ENCODE data around the gene DUSP12. TPM values are rescaled to one million over a fixed set of nuclear protein-coding genes. Genes with fewer than 3 reads are reported as not detected.

DUSP12 gene
- total and polyA plus RNA-seq, 2 donors (not counting 1 experiment from before 2014, with no cell fraction given), result 35.6 to 35.8 TPM

GRCh38 chr1:161782886-161783285, 33.3 kb downstream of the DUSP12 start:
- no peak overlapping the region for H3K4me3 ChIP-seq (replicated peaks in 1 of 4; ENCODE audit: control extremely low read depth in 1 of 4, insufficient read depth in 1 of 4, low read depth in 3 of 4, low read length in 4 of 4)
- no peak for TF ChIP-seq EZH2 (IDR thresholded peaks at IDR 0.05; ENCODE audit: low read length, missing control alignments)
- TF ChIP-seq, protein P1, sequence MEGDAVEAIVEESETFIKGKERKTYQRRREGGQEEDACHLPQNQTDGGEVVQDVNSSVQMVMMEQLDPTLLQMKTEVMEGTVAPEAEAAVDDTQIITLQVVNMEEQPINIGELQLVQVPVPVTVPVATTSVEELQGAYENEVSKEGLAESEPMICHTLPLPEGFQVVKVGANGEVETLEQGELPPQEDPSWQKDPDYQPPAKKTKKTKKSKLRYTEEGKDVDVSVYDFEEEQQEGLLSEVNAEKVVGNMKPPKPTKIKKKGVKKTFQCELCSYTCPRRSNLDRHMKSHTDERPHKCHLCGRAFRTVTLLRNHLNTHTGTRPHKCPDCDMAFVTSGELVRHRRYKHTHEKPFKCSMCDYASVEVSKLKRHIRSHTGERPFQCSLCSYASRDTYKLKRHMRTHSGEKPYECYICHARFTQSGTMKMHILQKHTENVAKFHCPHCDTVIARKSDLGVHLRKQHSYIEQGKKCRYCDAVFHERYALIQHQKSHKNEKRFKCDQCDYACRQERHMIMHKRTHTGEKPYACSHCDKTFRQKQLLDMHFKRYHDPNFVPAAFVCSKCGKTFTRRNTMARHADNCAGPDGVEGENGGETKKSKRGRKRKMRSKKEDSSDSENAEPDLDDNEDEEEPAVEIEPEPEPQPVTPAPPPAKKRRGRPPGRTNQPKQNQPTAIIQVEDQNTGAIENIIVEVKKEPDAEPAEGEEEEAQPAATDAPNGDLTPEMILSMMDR (conservative IDR thresholded peaks at IDR 0.05 in 1 of 2, IDR thresholded peaks at IDR 0.05 in 1 of 2; ENCODE audit: low read depth in 1 of 2, low read length in 2 of 2), result no peak
- H3K9me3 ChIP-seq (ENCODE audit: control insufficient read depth, insufficient read depth, low read depth, low read length), result no peaks in the 10 kb centered on the region
- H3K4me2 ChIP-seq (ENCODE audit: extremely low read depth, insufficient read depth, low read length), result no peak overlapping the region
- no peak overlapping the region for H3K9ac ChIP-seq (ENCODE audit: insufficient read depth, low read length)
- H4K20me1 ChIP-seq (ENCODE audit: control insufficient read depth, extremely low read depth, insufficient read depth, low read length), result no peaks in the 10 kb centered on the region
- no peaks in the 10 kb centered on the region for H3K79me2 ChIP-seq (ENCODE audit: control insufficient read depth, insufficient read depth, low read length)
- H3K4me1 ChIP-seq (ENCODE audit: control insufficient read depth, extremely low read depth, insufficient read depth, low read length), result peaks cover 5% of the 10 kb centered on the region
- no peaks in the 10 kb centered on the region for H3K27me3 ChIP-seq (ENCODE audit: control insufficient read depth, insufficient read depth, low read length)
- H2AFZ ChIP-seq (ENCODE audit: low read length), result no peak overlapping the region
- no peak overlapping the region for H3K27ac ChIP-seq (ENCODE audit: insufficient read depth, low read length)
- DNase-seq (ENCODE audit: low read depth in 2 of 2), result no peak
- H3K36me3 ChIP-seq (ENCODE audit: control insufficient read depth, insufficient read depth, low read length), result no peaks in the 10 kb centered on the region

GRCh38 chr1:161784968-161785367, 35.4 kb downstream of the DUSP12 start:
- H2AFZ ChIP-seq (ENCODE audit: low read length), result no peak overlapping the region
- no peaks in the 10 kb centered on the region for H4K20me1 ChIP-seq (ENCODE audit: control insufficient read depth, extremely low read depth, insufficient read depth, low read length)
- H3K4me1 ChIP-seq (ENCODE audit: control insufficient read depth, extremely low read depth, insufficient read depth, low read length), result peaks cover 5% of the 10 kb centered on the region
- no peak for DNase-seq (ENCODE audit: low read depth in 2 of 2)
- H3K27me3 ChIP-seq (ENCODE audit: control insufficient read depth, insufficient read depth, low read length), result no peaks in the 10 kb centered on the region
- no peaks in the 10 kb centered on the region for H3K9me3 ChIP-seq (ENCODE audit: control insufficient read depth, insufficient read depth, low read depth, low read length)
- H3K9ac ChIP-seq (ENCODE audit: insufficient read depth, low read length), result no peak overlapping the region
- H3K36me3 ChIP-seq (ENCODE audit: control insufficient read depth, insufficient read depth, low read length), result no peaks in the 10 kb centered on the region
- H3K4me2 ChIP-seq (ENCODE audit: extremely low read depth, insufficient read depth, low read length), result no peak overlapping the region
- H3K79me2 ChIP-seq (ENCODE audit: control insufficient read depth, insufficient read depth, low read length), result no peaks in the 10 kb centered on the region
- no peak overlapping the region for H3K4me3 ChIP-seq (replicated peaks in 1 of 4; ENCODE audit: control extremely low read depth in 1 of 4, insufficient read depth in 1 of 4, low read depth in 3 of 4, low read length in 4 of 4)
- H3K27ac ChIP-seq (ENCODE audit: insufficient read depth, low read length), result no peak overlapping the region
- TF ChIP-seq EZH2 (IDR thresholded peaks at IDR 0.05; ENCODE audit: low read length, missing control alignments), result no peak
- TF ChIP-seq, protein P1 (conservative IDR thresholded peaks at IDR 0.05 in 1 of 2, IDR thresholded peaks at IDR 0.05 in 1 of 2; ENCODE audit: low read depth in 1 of 2, low read length in 2 of 2), result no peak

DNA sequence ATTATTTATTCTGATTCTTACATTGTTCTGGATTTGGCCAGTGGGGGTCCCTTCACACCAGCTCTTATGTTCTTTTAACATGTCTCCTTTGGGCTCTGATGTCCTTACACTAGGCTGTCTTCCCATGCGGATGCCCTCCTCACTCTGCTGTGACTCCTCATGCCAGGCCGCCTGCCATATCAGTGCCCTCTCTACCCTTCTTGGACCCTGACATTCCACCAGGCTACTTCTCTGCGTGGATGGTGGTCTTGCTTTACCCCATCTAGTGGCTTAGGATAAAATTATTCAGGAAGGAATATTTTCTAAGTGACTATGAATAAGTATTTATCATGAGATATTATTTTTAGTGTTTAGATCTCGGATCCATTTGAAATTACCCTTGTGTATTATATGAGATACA, 37.8 kb downstream of the DUSP12 start:
- Histone ChIP-seq H2AFZ (ENCODE audit: low read length) (no peak overlapping the region), H3K4me3 (replicated peaks in 1 of 4; ENCODE audit: control extremely low read depth in 1 of 4, insufficient read depth in 1 of 4, low read depth in 3 of 4, low read length in 4 of 4) (no peak overlapping the region), H3K27me3 (ENCODE audit: control insufficient read depth, insufficient read depth, low read length) (no peaks in the 10 kb centered on the region), H3K4me2 (ENCODE audit: extremely low read depth, insufficient read depth, low read length) (no peak overlapping the region), H3K36me3 (ENCODE audit: control insufficient read depth, insufficient read depth, low read length) (no peaks in the 10 kb centered on the region), H3K27ac (ENCODE audit: insufficient read depth, low read length) (no peak overlapping the region), H3K79me2 (ENCODE audit: control insufficient read depth, insufficient read depth, low read length) (no peaks in the 10 kb centered on the region), H3K9me3 (ENCODE audit: control insufficient read depth, insufficient read depth, low read depth, low read length) (no peaks in the 10 kb centered on the region), H3K4me1 (ENCODE audit: control insufficient read depth, extremely low read depth, insufficient read depth, low read length) (peaks cover 2% of the 10 kb centered on the region), H4K20me1 (ENCODE audit: control insufficient read depth, extremely low read depth, insufficient read depth, low read length) (no peaks in the 10 kb centered on the region), H3K9ac (ENCODE audit: insufficient read depth, low read length) (no peak overlapping the region)
- no peak for DNase-seq (ENCODE audit: low read depth in 2 of 2)
- no peak for TF ChIP-seq EZH2 (IDR thresholded peaks at IDR 0.05; ENCODE audit: low read length, missing control alignments)
- TF ChIP-seq, protein P1 (conservative IDR thresholded peaks at IDR 0.05 in 1 of 2, IDR thresholded peaks at IDR 0.05 in 1 of 2; ENCODE audit: low read depth in 1 of 2, low read length in 2 of 2), result peak in 1 of 2 donors; percentile 35
